ENCODE results near the gene SCIN. TPM values are rescaled to one million over a fixed set of nuclear protein-coding genes. Genes with fewer than 3 reads are reported as not detected.

SCIN gene
- total and polyA plus RNA-seq, 2 of the 8 experiments (the other 6 are each of a cell fraction or from before 2014, with no cell fraction given), result 0.47 to 1.9 TPM

- Histone ChIP-seq H3K4ac (replicated peaks; ENCODE audit: insufficient read length, low read depth, low read length) (no peak overlapping the region), H3K27ac (ENCODE audit: low read depth, low read length) (no peak overlapping the region)
Observed at GRCh38 chr7:12690041-12690878, 119.7 kb downstream of the SCIN start.

More at GRCh38 chr7:12690041-12690878, 119.7 kb downstream of the SCIN start:
- no peak overlapping the region for H4K5ac ChIP-seq (ENCODE audit: insufficient read length, low read depth, low read length)
- no peak overlapping the region for H3K56ac ChIP-seq (replicated peaks; ENCODE audit: insufficient read length, low read depth, low read length)
- no peak overlapping the region for H3K23ac ChIP-seq (ENCODE audit: insufficient read length)
- DNase-seq (ENCODE audit: low read depth in 1 of 2, low spot score in 2 of 2) (no peak), FAIRE-seq (no peak)
- H3K79me1 ChIP-seq (ENCODE audit: low read depth, low read length), result no peaks in the 10 kb centered on the region
- TF ChIP-seq EP300 (IDR thresholded peaks at IDR 0.05; ENCODE audit: borderline replicate concordance in 1 of 2, low read depth in 2 of 2, low read length in 2 of 2), result no peak
- no peak for TF ChIP-seq HDAC6 (IDR thresholded peaks at IDR 0.05; ENCODE audit: low read depth, low read length)
- no peaks in the 10 kb centered on the region for H4K20me1 ChIP-seq (replicated peaks in 1 of 2; ENCODE audit: control insufficient read depth in 1 of 2, insufficient read depth in 2 of 2, low read length in 2 of 2)
- H2BK5ac ChIP-seq (ENCODE audit: low read depth, low read length), result no peak overlapping the region
- 88% methylated on average over 1 of the region's 1 CpG; no CpG with 5 or more reads in 1 of the 2 experiments for WGBS, 2 experiments (ENCODE audit: extremely low coverage in 1 of 2, insufficient coverage in 1 of 2, insufficient read length in 1 of 2, insufficient replicate concordance in 2 of 2, low coverage in 1 of 2, low lambda C conversion rate in 2 of 2, missing lambda C conversion rate in 1 of 2)
- H3K18ac ChIP-seq (ENCODE audit: extremely low read depth, low read length), result no peak overlapping the region
- H3K4me3 ChIP-seq (ENCODE audit: extremely low read depth in 1 of 4, insufficient read depth in 2 of 4, low read depth in 3 of 4, low read length in 4 of 4), result peak overlapping the region in 3 of 4 experiments; percentile 4 to 54 (median 29); a peak in 3 of 8 replicates
- peaks cover 0 to 70% of the 10 kb centered on the region in 2 experiments; a peak in 3 of 4 replicates for H3K79me2 ChIP-seq (ENCODE audit: control insufficient read depth in 1 of 2, insufficient read depth in 2 of 2, low read length in 2 of 2)
- no peak overlapping the region for H3K14ac ChIP-seq (ENCODE audit: insufficient read length)
- no peak overlapping the region for H2BK20ac ChIP-seq (ENCODE audit: low read length)
- peak overlapping the region; percentile 49 to 60; a peak in 3 of 4 replicates for H3K4me2 ChIP-seq (ENCODE audit: insufficient read depth in 1 of 2, low read depth in 2 of 2, low read length in 2 of 2)
- H2AFZ ChIP-seq (ENCODE audit: low read length), result no peak overlapping the region
- H3K36me3 ChIP-seq (ENCODE audit: control insufficient read depth in 2 of 4, insufficient read depth in 4 of 4, low read length in 3 of 4), result no peaks in the 10 kb centered on the region; a peak in 1 of 8 replicates
- ChIA-PET CTCF (ENCODE audit: partially characterized antibody) (interaction anchor here (0.6 to 10.0 kb wide), 12 partner anchors 15 to 572 kb away, joined by 3 to 82 read pairs (median 4); no protein-coding TSS in a partner anchor), POLR2A (ENCODE audit: partially characterized antibody) (interaction anchor here (0.6 to 1.3 kb wide), 2 partner anchors 383 to 425 kb away, joined by 3 to 4 read pairs; no protein-coding TSS in a partner anchor)
- no peak overlapping the region for H4K8ac ChIP-seq (ENCODE audit: extremely low read depth, insufficient read depth, low read length)
- H3K27me3 ChIP-seq (replicated peaks in 1 of 4; ENCODE audit: control insufficient read depth in 3 of 4, extremely low read depth in 1 of 4, insufficient read depth in 3 of 4, low read length in 3 of 4), result no peaks in the 10 kb centered on the region; a peak in 1 of 7 replicates
- no peak overlapping the region for H2BK120ac ChIP-seq (replicated peaks; ENCODE audit: low read depth, low read length)
- no peaks in the 10 kb centered on the region; the same call in 1 of the 2 replicates for H3K23me2 ChIP-seq (ENCODE audit: low read depth, low read length)
- no peak overlapping the region for H3K9ac ChIP-seq (replicated peaks in 1 of 4; ENCODE audit: extremely low read depth in 1 of 4, low read depth in 3 of 4, low read length in 3 of 4)
- peaks cover 0 to 6% (median 3%) of the 10 kb centered on the region in 4 experiments; a peak in 4 of 7 replicates for H3K4me1 ChIP-seq (replicated peaks in 1 of 4; ENCODE audit: control insufficient read depth in 3 of 4, insufficient read depth in 4 of 4, low read length in 3 of 4)
- H2BK12ac ChIP-seq (ENCODE audit: low read depth, low read length), result no peak overlapping the region
- no peak overlapping the region for H4K91ac ChIP-seq (replicated peaks; ENCODE audit: insufficient read length, low read length)
- H3K9me3 ChIP-seq (ENCODE audit: insufficient read depth in 2 of 2, low read depth in 1 of 2, low read length in 1 of 2), result no peaks in the 10 kb centered on the region
- H2AK5ac ChIP-seq (ENCODE audit: low read depth, low read length), result no peak overlapping the region
- H2BK15ac ChIP-seq (ENCODE audit: low read length), result no peak overlapping the region
